ENCODE data around the gene FBXL17. TPM values are rescaled to one million over a fixed set of nuclear protein-coding genes. Genes with fewer than 3 reads are reported as not detected.

Gene FBXL17
- total RNA-seq, 1 experiment from 2014 or later, result 8.8 TPM

DNA sequence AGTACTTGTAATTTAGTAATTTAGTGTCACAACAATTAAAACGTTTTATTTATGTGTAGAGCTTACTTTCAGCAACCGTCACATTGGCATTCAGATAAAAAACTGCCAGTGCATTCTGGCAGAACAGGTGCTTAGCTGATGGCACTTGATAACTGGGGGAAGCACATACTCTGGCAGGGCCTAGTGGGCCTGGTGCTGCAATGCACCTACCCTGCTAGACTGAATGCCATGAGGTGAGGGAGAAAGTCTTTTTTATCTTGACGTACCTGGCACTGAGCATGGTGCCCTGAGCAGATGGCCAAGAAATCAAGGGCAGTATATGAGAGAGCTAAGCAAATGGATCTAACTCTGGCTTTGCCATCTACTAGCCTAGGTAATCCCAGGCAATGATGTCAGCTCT, 430.6 kb downstream of the FBXL17 start:
- Histone ChIP-seq H4K20me1 (ENCODE audit: low read length) (no peaks in the 10 kb centered on the region), H3K9me3 (ENCODE audit: low read length) (no peaks in the 10 kb centered on the region), H3K4me2 (ENCODE audit: low read length) (no peak overlapping the region), H2AFZ (ENCODE audit: low read length) (no peak overlapping the region), H3F3A (ENCODE audit: low read length, unreplicated experiment) (no peaks in the 10 kb centered on the region), H3K4me1 (ENCODE audit: insufficient read depth, low read length) (no peaks in the 10 kb centered on the region), H3K36me3 (ENCODE audit: low read depth, low read length) (no peaks in the 10 kb centered on the region), H3K27ac (ENCODE audit: low read length) (no peak overlapping the region), H3K27me3 (ENCODE audit: low read length) (no peaks in the 10 kb centered on the region), H3K4me3 (ENCODE audit: low read length) (no peak overlapping the region), H3K9me2 (replicated peaks; ENCODE audit: low read length) (no peaks in the 10 kb centered on the region), H3K79me2 (ENCODE audit: low read length) (no peaks in the 10 kb centered on the region), H3K9ac (ENCODE audit: low read length) (no peak overlapping the region)
- BruUV-seq (replicated peaks), result no TSS peak
- ChIA-PET POLR2A (ENCODE audit: unreplicated experiment) (no interaction called here), CTCF (interaction anchor here (0.6 kb wide), 1 partner anchor 1366 kb away, joined by 3 read pairs; no protein-coding TSS in a partner anchor)
- ATAC-seq (no peak), DNase-seq (no peak)
- intact Hi-C loops (cut with micrococcal nuclease), result no loop called here
- TF ChIP-seq EZH2 (IDR thresholded peaks at IDR 0.05; ENCODE audit: low read length, unreplicated experiment) (no peak), EZH2phosphoT487 (IDR thresholded peaks at IDR 0.05; ENCODE audit: borderline replicate concordance, low read length) (no peak)
- TF ChIP-seq, protein P1, sequence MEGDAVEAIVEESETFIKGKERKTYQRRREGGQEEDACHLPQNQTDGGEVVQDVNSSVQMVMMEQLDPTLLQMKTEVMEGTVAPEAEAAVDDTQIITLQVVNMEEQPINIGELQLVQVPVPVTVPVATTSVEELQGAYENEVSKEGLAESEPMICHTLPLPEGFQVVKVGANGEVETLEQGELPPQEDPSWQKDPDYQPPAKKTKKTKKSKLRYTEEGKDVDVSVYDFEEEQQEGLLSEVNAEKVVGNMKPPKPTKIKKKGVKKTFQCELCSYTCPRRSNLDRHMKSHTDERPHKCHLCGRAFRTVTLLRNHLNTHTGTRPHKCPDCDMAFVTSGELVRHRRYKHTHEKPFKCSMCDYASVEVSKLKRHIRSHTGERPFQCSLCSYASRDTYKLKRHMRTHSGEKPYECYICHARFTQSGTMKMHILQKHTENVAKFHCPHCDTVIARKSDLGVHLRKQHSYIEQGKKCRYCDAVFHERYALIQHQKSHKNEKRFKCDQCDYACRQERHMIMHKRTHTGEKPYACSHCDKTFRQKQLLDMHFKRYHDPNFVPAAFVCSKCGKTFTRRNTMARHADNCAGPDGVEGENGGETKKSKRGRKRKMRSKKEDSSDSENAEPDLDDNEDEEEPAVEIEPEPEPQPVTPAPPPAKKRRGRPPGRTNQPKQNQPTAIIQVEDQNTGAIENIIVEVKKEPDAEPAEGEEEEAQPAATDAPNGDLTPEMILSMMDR (conservative IDR thresholded peaks at IDR 0.05; ENCODE audit: low read depth, low read length), result no peak

DNA sequence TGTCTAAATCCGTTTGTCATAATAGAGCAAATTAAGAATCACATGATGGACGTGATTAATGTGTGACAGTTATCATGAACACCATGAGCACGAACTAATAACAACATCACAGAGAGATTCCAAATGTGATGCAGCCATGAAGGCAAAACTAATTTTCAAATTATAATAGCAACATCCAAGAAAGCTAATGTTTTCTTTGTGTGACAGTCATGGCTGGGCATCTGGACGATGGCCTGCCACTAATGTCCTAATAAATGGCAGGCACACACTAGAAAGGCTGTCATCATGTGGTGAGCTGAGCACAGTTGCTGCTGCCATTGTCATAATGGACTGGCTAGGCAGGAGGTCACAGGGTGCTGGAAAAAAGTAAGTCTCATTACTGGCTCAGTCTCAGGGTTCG, 431.1 kb downstream of the FBXL17 start:
- BruUV-seq (replicated peaks), result no TSS peak
- TF ChIP-seq, protein P1 (conservative IDR thresholded peaks at IDR 0.05; ENCODE audit: low read depth, low read length), result no peak
- no peak for TF ChIP-seq EZH2 (IDR thresholded peaks at IDR 0.05; ENCODE audit: low read length, unreplicated experiment)
- TF ChIP-seq EZH2phosphoT487 (IDR thresholded peaks at IDR 0.05; ENCODE audit: borderline replicate concordance, low read length), result no peak
- Histone ChIP-seq H3K4me2 (ENCODE audit: low read length) (no peak overlapping the region), H3K36me3 (ENCODE audit: low read depth, low read length) (no peaks in the 10 kb centered on the region), H3F3A (ENCODE audit: low read length, unreplicated experiment) (no peaks in the 10 kb centered on the region), H3K27me3 (ENCODE audit: low read length) (no peaks in the 10 kb centered on the region), H3K4me1 (ENCODE audit: insufficient read depth, low read length) (no peaks in the 10 kb centered on the region), H3K4me3 (ENCODE audit: low read length) (no peak overlapping the region), H3K27ac (ENCODE audit: low read length) (no peak overlapping the region), H2AFZ (ENCODE audit: low read length) (no peak overlapping the region), H3K9me3 (ENCODE audit: low read length) (no peaks in the 10 kb centered on the region), H3K9ac (ENCODE audit: low read length) (no peak overlapping the region), H3K9me2 (replicated peaks; ENCODE audit: low read length) (no peaks in the 10 kb centered on the region), H4K20me1 (ENCODE audit: low read length) (no peaks in the 10 kb centered on the region), H3K79me2 (ENCODE audit: low read length) (no peaks in the 10 kb centered on the region)
- POLR2A ChIA-PET (ENCODE audit: unreplicated experiment), result no interaction called here
- intact Hi-C loops (cut with micrococcal nuclease), result no loop called here
- DNase-seq (no peak), ATAC-seq (no peak)
- CTCF ChIA-PET, result interaction anchor here (0.6 kb wide), 1 partner anchor 1367 kb away, joined by 3 read pairs; no protein-coding TSS in a partner anchor

DNA sequence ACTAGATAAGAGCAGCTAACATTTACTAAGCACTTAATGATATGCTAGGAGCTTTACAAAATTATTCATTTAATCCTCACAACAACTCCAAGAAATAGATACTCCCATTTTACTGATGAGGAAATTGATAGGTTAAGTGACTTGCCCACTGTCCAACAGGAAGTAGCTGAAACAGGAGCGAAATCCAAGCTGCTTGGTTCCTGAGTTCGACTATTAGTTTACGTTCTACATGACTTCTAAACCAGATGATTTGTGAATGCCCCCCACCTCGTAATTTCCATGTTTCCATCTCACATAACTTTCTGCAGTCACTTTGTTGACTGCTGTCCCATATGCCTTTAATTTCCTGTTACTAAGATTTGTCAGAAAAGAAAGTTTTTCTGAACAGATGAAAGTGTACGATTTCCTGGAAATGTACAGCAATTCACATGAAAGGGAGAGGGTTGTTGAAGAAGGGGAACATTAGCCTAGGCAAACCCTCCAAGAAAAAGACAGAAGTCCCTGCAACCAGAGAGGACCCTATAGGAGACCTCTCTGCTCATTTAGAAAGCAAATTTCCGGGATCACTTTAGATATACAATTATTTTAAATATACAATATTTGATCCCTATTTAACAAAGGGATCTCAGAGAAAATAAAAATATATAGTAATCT, 432.1 kb downstream of the FBXL17 start:
- Histone ChIP-seq H3K9ac (ENCODE audit: low read length) (no peak overlapping the region), H3K4me1 (ENCODE audit: insufficient read depth, low read length) (no peaks in the 10 kb centered on the region), H2AFZ (ENCODE audit: low read length) (no peak overlapping the region), H3K27me3 (ENCODE audit: low read length) (no peaks in the 10 kb centered on the region), H3K79me2 (ENCODE audit: low read length) (no peaks in the 10 kb centered on the region), H3K9me3 (ENCODE audit: low read length) (no peaks in the 10 kb centered on the region), H3F3A (ENCODE audit: low read length, unreplicated experiment) (no peaks in the 10 kb centered on the region), H3K4me3 (ENCODE audit: low read length) (no peak overlapping the region), H3K36me3 (ENCODE audit: low read depth, low read length) (no peaks in the 10 kb centered on the region), H4K20me1 (ENCODE audit: low read length) (no peaks in the 10 kb centered on the region), H3K9me2 (replicated peaks; ENCODE audit: low read length) (no peaks in the 10 kb centered on the region), H3K27ac (ENCODE audit: low read length) (no peak overlapping the region), H3K4me2 (ENCODE audit: low read length) (no peak overlapping the region)
- POLR2A ChIA-PET (ENCODE audit: unreplicated experiment), result no interaction called here
- ATAC-seq (no peak), DNase-seq (no peak)
- intact Hi-C loops (cut with micrococcal nuclease), result no loop called here
- CTCF ChIA-PET, result no interaction called here
- TF ChIP-seq EZH2 (IDR thresholded peaks at IDR 0.05; ENCODE audit: low read length, unreplicated experiment) (no peak), EZH2phosphoT487 (IDR thresholded peaks at IDR 0.05; ENCODE audit: borderline replicate concordance, low read length) (no peak)
- no TSS peak for BruUV-seq (replicated peaks)
